Neuronal stem cell (in vitro differentiated cells): ENCODE results near the gene KRT82.
A peak's percentile ranks its signal among the peaks of the same experiment; 100 is the strongest.

ENCODE experiments used
- DNase-seq: peaks from one replicate; pipeline ENCODE4 v3.0.0-alpha.2; 2013; ENCODE audit warnings: low spot score
- H2AFZ ChIP-seq: one replicate; pipeline ENCODE4 v1.6.1; 2013; ENCODE audit warnings: mild to moderate bottlenecking, low read length, inconsistent platforms
- H2AK5ac ChIP-seq: 2 replicates; pipeline ENCODE4 v1.6.1; 2013; ENCODE audit warnings: low read depth, mild to moderate bottlenecking, inconsistent platforms, low read length, moderate library complexity, mixed read lengths
- H2BK120ac ChIP-seq: 2 replicates; pipeline ENCODE4 v1.6.1; 2013; ENCODE audit warnings: low read depth, mild to moderate bottlenecking, inconsistent platforms, low read length, moderate library complexity, mixed read lengths
- H2BK12ac ChIP-seq: one replicate; pipeline ENCODE4 v1.6.1; 2013; ENCODE audit warnings: low read length, inconsistent platforms
- H2BK15ac ChIP-seq: 2 replicates; pipeline ENCODE4 v1.6.1; 2013; ENCODE audit warnings: mild to moderate bottlenecking, low read length, inconsistent platforms, mixed read lengths
- H2BK5ac ChIP-seq: one replicate; pipeline ENCODE4 v1.6.1; 2013; ENCODE audit warnings: inconsistent platforms, mild to moderate bottlenecking, low read length, moderate library complexity
- H3K14ac ChIP-seq: one replicate; pipeline ENCODE4 v1.6.1; 2013; ENCODE audit warnings: low read length, inconsistent platforms
- H3K18ac ChIP-seq: 2 replicates; pipeline ENCODE4 v1.6.1; 2013; ENCODE audit warnings: low read length, inconsistent platforms
- H3K23ac ChIP-seq: 2 replicates; pipeline ENCODE4 v1.6.1; 2013; ENCODE audit warnings: low read depth, mild to moderate bottlenecking, mixed read lengths, low read length, inconsistent platforms; ENCODE audit not compliant: poor library complexity
- H3K27ac ChIP-seq: replicated peaks from 3 replicates; pipeline ENCODE4 v1.5.1; 2013; ENCODE audit warnings: low read length, inconsistent platforms
- H3K27me3 ChIP-seq, 3 experiments: 2 replicates each; pipeline ENCODE4 v1.6.1; 2013; ENCODE audit warnings: low read length in 3 of 3, mild to moderate bottlenecking in 2 of 3, inconsistent platforms in 1 of 3, low read depth in 1 of 3, mixed read lengths in 1 of 3, moderate library complexity in 1 of 3; ENCODE audit not compliant: control insufficient read depth in 3 of 3, insufficient read depth in 3 of 3
- H3K36me3 ChIP-seq, 2 donors: replicated peaks in 1 of 2; 2 replicates each; pipeline ENCODE4 v1.6.1; 2013; ENCODE audit warnings: low read length in 2 of 2; ENCODE audit not compliant: control insufficient read depth in 2 of 2, insufficient read depth in 2 of 2
- H3K4ac ChIP-seq: 2 replicates; pipeline ENCODE4 v1.6.1; 2013; ENCODE audit warnings: inconsistent platforms, mild to moderate bottlenecking, low read length, moderate library complexity
- H3K4me1 ChIP-seq, 2 donors: 1 replicate in 1 of 2; 2 replicates in 1 of 2; pipeline ENCODE4 v1.6.1; 2013; ENCODE audit warnings: low read length in 2 of 2, low read depth in 1 of 2; ENCODE audit not compliant: control insufficient read depth in 2 of 2, insufficient read depth in 1 of 2
- H3K4me2 ChIP-seq: one replicate; pipeline ENCODE4 v1.6.1; 2013; ENCODE audit warnings: mild to moderate bottlenecking, low read length, inconsistent platforms; ENCODE audit not compliant: insufficient read depth, poor library complexity, severe bottlenecking
- H3K4me3 ChIP-seq, 2 donors: 2 replicates each; pipeline ENCODE4 v1.5.1; 2013; ENCODE audit warnings: low read length in 2 of 2, mild to moderate bottlenecking in 2 of 2, inconsistent platforms in 1 of 2, moderate library complexity in 1 of 2
- H3K79me1 ChIP-seq: one replicate; pipeline ENCODE4 v1.6.1; 2013; ENCODE audit warnings: low read depth, mild to moderate bottlenecking, inconsistent platforms, low read length, moderate library complexity
- H3K9ac ChIP-seq: one replicate; pipeline ENCODE4 v1.6.1; 2013; ENCODE audit warnings: mild to moderate bottlenecking, low read depth, low read length, inconsistent platforms; ENCODE audit not compliant: poor library complexity
- H3K9me3 ChIP-seq, 2 donors: replicated peaks in 1 of 2; 2 replicates each; pipeline versions ENCODE3 to v1.6.1; 2013; ENCODE audit warnings: low read length in 2 of 2, mild to moderate bottlenecking in 2 of 2, inconsistent platforms in 1 of 2, low read depth in 1 of 2, mixed read lengths in 1 of 2, moderate library complexity in 1 of 2; ENCODE audit not compliant: control insufficient read depth in 2 of 2, insufficient read depth in 1 of 2
- H4K8ac ChIP-seq: one replicate; pipeline ENCODE4 v1.6.1; 2013; ENCODE audit warnings: low read depth, mild to moderate bottlenecking, inconsistent platforms, low read length, moderate library complexity
- H4K91ac ChIP-seq: one replicate; pipeline ENCODE4 v1.6.1; 2013; ENCODE audit warnings: low read length, low read depth, mild to moderate bottlenecking, inconsistent platforms; ENCODE audit not compliant: poor library complexity
- WGBS, 2 donors: extraction: QIAGEN DNeasy Blood & Tissue Kit; methylation state at CpG; one replicate each; pipeline ENCODE4 v1.1.7; 2013; ENCODE audit warnings: missing lambda C conversion rate in 2 of 2, mixed read lengths in 1 of 2; ENCODE audit not compliant: insufficient read length in 2 of 2, insufficient replicate concordance in 1 of 2; ENCODE audit errors: extremely low coverage in 2 of 2; 5-methylcytosine and 5-hydroxymethylcytosine counted together

Gene KRT82

GRCh38 chr12:52383331-52383730, 22.8 kb downstream of the KRT82 start:
- H3K23ac ChIP-seq: no peak overlapping the region
- no peak overlapping the region for H2BK5ac ChIP-seq
- H3K18ac ChIP-seq: no peak overlapping the region
- no peak overlapping the region for H3K4ac ChIP-seq
- H3K4me1 ChIP-seq: no peaks in the 10 kb centered on the region
- no peaks in the 10 kb centered on the region for H3K9me3 ChIP-seq
- no peak overlapping the region for H2BK15ac ChIP-seq
- no peak overlapping the region for H4K91ac ChIP-seq
- H3K14ac ChIP-seq: no peak overlapping the region
- no peak overlapping the region for H4K8ac ChIP-seq
- WGBS, 2 donors: no CpG with 5 or more reads among the region's 3 CpGs
- no peak overlapping the region for H2AFZ ChIP-seq
- DNase-seq: no peak
- H2BK120ac ChIP-seq: no peak overlapping the region
- H3K4me3 ChIP-seq: no peak overlapping the region
- no peak overlapping the region for H2AK5ac ChIP-seq
- peak overlapping the region; percentile 18 for H3K9ac ChIP-seq
- no peak overlapping the region for H3K4me2 ChIP-seq
- no peak overlapping the region for H3K27ac ChIP-seq
- peaks cover 0 to 5% (median 0%) of the 10 kb centered on the region in 3 experiments for H3K27me3 ChIP-seq
- no peaks in the 10 kb centered on the region for H3K36me3 ChIP-seq
- H2BK12ac ChIP-seq: no peak overlapping the region
- no peaks in the 10 kb centered on the region for H3K79me1 ChIP-seq

GRCh38 chr12:52382854-52383253, 23.3 kb downstream of the KRT82 start:
- no peak overlapping the region for H3K4me2 ChIP-seq
- no peak overlapping the region for H3K4me3 ChIP-seq
- H4K91ac ChIP-seq: no peak overlapping the region
- no CpG with 5 or more reads among the region's 2 CpGs for WGBS, 2 donors
- H2BK120ac ChIP-seq: no peak overlapping the region
- no peak overlapping the region for H2BK5ac ChIP-seq
- H3K9ac ChIP-seq: no peak overlapping the region
- no peak overlapping the region for H3K18ac ChIP-seq
- H3K36me3 ChIP-seq: no peaks in the 10 kb centered on the region
- no peak for DNase-seq
- H3K79me1 ChIP-seq: no peaks in the 10 kb centered on the region
- no peak overlapping the region for H2BK15ac ChIP-seq
- no peak overlapping the region for H3K14ac ChIP-seq
- no peak overlapping the region for H3K27ac ChIP-seq
- no peaks in the 10 kb centered on the region for H3K9me3 ChIP-seq
- H2AK5ac ChIP-seq: no peak overlapping the region
- no peak overlapping the region for H2AFZ ChIP-seq
- H3K27me3 ChIP-seq: peaks cover 0 to 5% (median 0%) of the 10 kb centered on the region in 3 experiments
- H4K8ac ChIP-seq: no peak overlapping the region
- H2BK12ac ChIP-seq: no peak overlapping the region
- no peak overlapping the region for H3K4ac ChIP-seq
- H3K4me1 ChIP-seq: no peaks in the 10 kb centered on the region
- H3K23ac ChIP-seq: no peak overlapping the region

GRCh38 chr12:52381206-52381605, 24.9 kb downstream of the KRT82 start:
- Histone ChIP-seq H3K4me1 (no peaks in the 10 kb centered on the region), H3K27me3 (peaks cover 0 to 5% (median 0%) of the 10 kb centered on the region in 3 experiments), H2AK5ac (no peak overlapping the region), H2BK15ac (no peak overlapping the region), H3K18ac (peak overlapping the region; percentile 25), H2AFZ (no peak overlapping the region), H2BK5ac (no peak overlapping the region), H4K91ac (no peak overlapping the region), H4K8ac (no peak overlapping the region), H3K14ac (no peak overlapping the region), H3K36me3 (no peaks in the 10 kb centered on the region), H2BK120ac (no peak overlapping the region), H3K9me3 (no peaks in the 10 kb centered on the region), H3K9ac (no peak overlapping the region), H3K27ac (no peak overlapping the region), H2BK12ac (no peak overlapping the region), H3K4me2 (no peak overlapping the region), H3K4me3 (no peak overlapping the region), H3K79me1 (no peaks in the 10 kb centered on the region), H3K23ac (no peak overlapping the region), H3K4ac (no peak overlapping the region)
- DNase-seq: no peak
- WGBS, 2 donors: no CpG with 5 or more reads among the region's 8 CpGs

GRCh38 chr12:52380271-52380694, 25.9 kb downstream of the KRT82 start:
- Histone ChIP-seq H3K9ac (no peak overlapping the region), H3K27me3 (peaks cover 0 to 5% (median 0%) of the 10 kb centered on the region in 3 experiments), H4K91ac (peak overlapping the region; percentile 16), H2BK120ac (no peak overlapping the region), H3K4me3 (no peak overlapping the region), H2BK12ac (peak overlapping the region; percentile 68), H3K23ac (peak overlapping the region; percentile 38), H3K4ac (no peak overlapping the region), H2AFZ (no peak overlapping the region), H2BK5ac (no peak overlapping the region), H3K36me3 (no peaks in the 10 kb centered on the region), H3K14ac (peak overlapping the region; percentile 92), H3K4me2 (no peak overlapping the region), H3K27ac (no peak overlapping the region), H3K79me1 (no peaks in the 10 kb centered on the region), H4K8ac (no peak overlapping the region), H2AK5ac (peak overlapping the region; percentile 69), H3K18ac (peak overlapping the region; percentile 58), H2BK15ac (no peak overlapping the region), H3K9me3 (no peaks in the 10 kb centered on the region), H3K4me1 (no peaks in the 10 kb centered on the region)
- no peak for DNase-seq
- WGBS, 2 donors: no CpG with 5 or more reads among the region's 15 CpGs
